Erythroblast (primary cell): ENCODE results near the gene GABPB1.

Experiments used
- GATA1 ChIP-seq: IDR thresholded peaks from 2 replicates; pipeline ENCODE4 v1.6.1; 2011; ENCODE audit warnings: low read depth, mild to moderate bottlenecking, control low read depth, low read length, moderate library complexity
- POLR2A ChIP-seq: IDR thresholded peaks from 2 replicates; pipeline ENCODE4 v1.6.1; 2011; ENCODE audit warnings: mild to moderate bottlenecking, low read length

- TF ChIP-seq POLR2A = peak; percentile 63
- no peak for TF ChIP-seq GATA1
Observed at GRCh38 chr15:50353975-50354837, 792 bp downstream of the GABPB1 start.
